Endothelial cell of umbilical vein (primary cell): ENCODE results near the gene AUH. TPM values are rescaled to one million over a fixed set of nuclear protein-coding genes. Genes with fewer than 3 reads are reported as not detected.

Source experiments
- BruUV-seq: library from RNA; stranded (reverse); fragments of 400-500 nt; replicated peaks from 2 replicates; lab custom pipeline; 2021; lab: Mats Ljungman, UMichigan
- CTCF ChIA-PET: fragments of 300-600, 350-600 bp; sonication (Branson Sonifier 250); formaldehyde crosslinking; loops from one replicate; lab custom pipeline; 2021; ENCODE audit warnings: antibody characterized with exemption, inconsistent platforms; lab: Charles Lee
- POLR2A ChIA-PET: fragments of 300-600, 350-600 bp; sonication (Branson Sonifier 250); formaldehyde crosslinking; loops from one replicate; lab custom pipeline; 2021; ENCODE audit warnings: antibody characterized with exemption, inconsistent platforms; lab: Charles Lee
- DNase-seq: peaks from one replicate; pipeline ENCODE4 v3.0.0-alpha.2; 2011; ENCODE audit warnings: low read depth, low spot score
- FAIRE-seq: peaks from 2 replicates; lab custom pipeline; 2011; peaks lifted over from hg19 to GRCh38; lab: Jason Lieb, UNC
- H2AFZ ChIP-seq: 2 replicates; pipeline ENCODE4 v1.6.0; 2012; ENCODE audit warnings: low read depth, low read length, control low read depth, inconsistent platforms
- H3K27ac ChIP-seq: 2 replicates; pipeline ENCODE4 v1.5.1; 2011; ENCODE audit warnings: low read depth, mild to moderate bottlenecking, control low read depth, low read length, moderate library complexity; ENCODE audit not compliant: insufficient read depth
- H3K27me3 ChIP-seq, 2 experiments: 2 replicates each; pipeline versions ENCODE4 v1.6.0 to v1.6.1; 2011; ENCODE audit warnings: low read length in 2 of 2, mixed read lengths in 1 of 2; ENCODE audit not compliant: control insufficient read depth in 2 of 2, insufficient read depth in 2 of 2
- H3K36me3 ChIP-seq, 2 experiments: 2 replicates in 1 of 2; 3 replicates in 1 of 2; pipeline ENCODE4 v1.5.1; 2011; ENCODE audit warnings: low read length in 2 of 2, mild to moderate bottlenecking in 1 of 2, moderate library complexity in 1 of 2; ENCODE audit not compliant: control insufficient read depth in 2 of 2, insufficient read depth in 2 of 2; ENCODE audit errors: extremely low read depth in 1 of 2
- H3K4me1 ChIP-seq: 3 replicates; pipeline ENCODE4 v1.5.1; 2011; ENCODE audit warnings: mild to moderate bottlenecking, low read length; ENCODE audit not compliant: control insufficient read depth, insufficient read depth; ENCODE audit errors: extremely low read depth
- H3K4me2 ChIP-seq: 2 replicates; pipeline ENCODE4 v1.6.1; 2011; ENCODE audit warnings: low read length, control low read depth, mixed read lengths; ENCODE audit not compliant: insufficient read depth
- H3K4me3 ChIP-seq, 3 experiments: fragments of 200-600 bp in 1 of 3; sonication (generic), shearing (Covaris generic) in 1 of 3; replicated peaks in 1 of 3; 2 replicates each; pipeline ENCODE4 v1.5.1; 2011 to 2016; ENCODE audit warnings: control low read depth in 3 of 3, low read length in 3 of 3, mild to moderate bottlenecking in 2 of 3, inconsistent platforms in 1 of 3, low read depth in 1 of 3, moderate library complexity in 1 of 3; ENCODE audit not compliant: insufficient read depth in 1 of 3
- H3K79me2 ChIP-seq: 2 replicates; pipeline ENCODE4 v1.6.0; 2012; ENCODE audit warnings: low read length, inconsistent platforms; ENCODE audit not compliant: control insufficient read depth, insufficient read depth
- H3K9ac ChIP-seq: replicated peaks from 2 replicates; pipeline ENCODE3; 2011; ENCODE audit warnings: low read length, control low read depth; ENCODE audit not compliant: insufficient read depth; ENCODE audit errors: extremely low read depth
- H3K9me1 ChIP-seq: replicated peaks from 3 replicates; pipeline ENCODE4 v1.6.0; 2011; ENCODE audit warnings: mild to moderate bottlenecking, low read length; ENCODE audit not compliant: control insufficient read depth, insufficient read depth; ENCODE audit errors: extremely low read depth
- H3K9me3 ChIP-seq: replicated peaks from 2 replicates; pipeline ENCODE4 v1.5.1; 2012; ENCODE audit warnings: low read length, inconsistent platforms; ENCODE audit not compliant: control insufficient read depth, insufficient read depth
- H4K20me1 ChIP-seq: replicated peaks from 2 replicates; pipeline ENCODE3; 2011; ENCODE audit warnings: mild to moderate bottlenecking, low read length; ENCODE audit not compliant: control insufficient read depth, insufficient read depth; ENCODE audit errors: extremely low read depth
- CTCF ChIP-seq, 2 donors: IDR thresholded peaks; 1 replicate in 1 of 2; 2 replicates in 1 of 2; pipeline ENCODE4 v1.5.1; 2011; ENCODE audit warnings: low read length in 2 of 2, mild to moderate bottlenecking in 2 of 2, moderate library complexity in 2 of 2, control low read depth in 1 of 2, inconsistent platforms in 1 of 2, low read depth in 1 of 2; ENCODE audit not compliant: insufficient read depth in 1 of 2; ENCODE audit errors: extremely low read depth in 1 of 2
- EZH2 ChIP-seq: IDR thresholded peaks from 2 replicates; pipeline ENCODE4 v1.6.1; 2012; ENCODE audit warnings: borderline replicate concordance, low read depth, mild to moderate bottlenecking, moderate library complexity, low read length, inconsistent platforms; ENCODE audit not compliant: severe bottlenecking
- FOS ChIP-seq: IDR thresholded peaks from 2 replicates; pipeline ENCODE4 v1.6.1; 2011; ENCODE audit warnings: mild to moderate bottlenecking, low read length, moderate library complexity, borderline replicate concordance; ENCODE audit not compliant: insufficient read depth
- GATA2 ChIP-seq: IDR thresholded peaks from 2 replicates; pipeline ENCODE4 v1.7.0; 2011; ENCODE audit warnings: low read depth, mild to moderate bottlenecking, moderate library complexity, mixed read lengths, low read length; ENCODE audit not compliant: insufficient read length, insufficient read depth
- JUN ChIP-seq: IDR thresholded peaks from 2 replicates; pipeline ENCODE4 v1.6.1; 2011; ENCODE audit warnings: borderline replicate concordance, low read depth; ENCODE audit not compliant: insufficient read length, insufficient read depth
- MAX ChIP-seq: IDR thresholded peaks from 2 replicates; pipeline ENCODE4 v1.6.1; 2011; ENCODE audit not compliant: insufficient read depth, insufficient read length
- MYC ChIP-seq: IDR thresholded peaks from one replicate; pipeline ENCODE4 v1.6.1; 2011; ENCODE audit warnings: mild to moderate bottlenecking, low read depth, low read length
- POLR2A ChIP-seq: IDR thresholded peaks from 2 replicates; pipeline ENCODE4 v1.6.1; 2012; ENCODE audit warnings: low read depth, mild to moderate bottlenecking, control low read depth, low read length
- POLR2AphosphoS5 ChIP-seq: IDR thresholded peaks from 2 replicates; pipeline ENCODE4 v1.6.1; 2012; ENCODE audit warnings: low read depth, mild to moderate bottlenecking, control low read depth, low read length, moderate library complexity; ENCODE audit not compliant: insufficient read depth
- dilution Hi-C: fragments of 300-500 bp; cut with MboI; formaldehyde crosslinking; loops from one replicate; pipeline ENCODE4 v1.15.0; 2019; ENCODE audit warnings: low sequenced_read_pairs; ENCODE audit not compliant: extremely low pct_ligation_motif_present
- intact Hi-C: fragments of 100-400 bp; cut with micrococcal nuclease; formaldehyde crosslinking; loops from one replicate; pipeline ENCODE4 v1.10.0; 2022
- polyA plus RNA-seq, 4 experiments: library from polyadenylated mRNA; depleted of rRNA in 3 of 4; stranded (reverse) in 3 of 4; unstranded in 1 of 4; fragments of >200 nt; gene quantifications; 2 replicates each; pipeline versions ENCODE4 v1.2.1 to v1.2.3, GENCODE V29; 2011 to 2012; ENCODE audit warnings: missing spikeins in 1 of 4
- total RNA-seq: library from RNA; stranded (reverse); gene quantifications from 2 replicates; pipeline ENCODE4 v1.2.3, GENCODE V29; 2021

AUH gene
- total and polyA plus RNA-seq, 2 donors (not counting 3 experiments of a cell fraction or from before 2014, with no cell fraction given): 2.3 to 9.2 TPM

GRCh38 chr9:91411096-91411771 is 49.5 kb upstream of the AUH start:
- BruUV-seq: no TSS peak
- Histone ChIP-seq H3K9me3 (no peaks in the 10 kb centered on the region), H3K4me3 (no peak overlapping the region), H3K9me1 (no peaks in the 10 kb centered on the region), H3K4me1 (peaks cover 15% of the 10 kb centered on the region), H3K27ac (peak overlapping the region; percentile 23), H4K20me1 (no peaks in the 10 kb centered on the region), H3K79me2 (peaks cover 29% of the 10 kb centered on the region), H3K4me2 (peak overlapping the region; percentile 30), H3K9ac (no peak overlapping the region), H3K36me3 (peaks cover 3 to 5% of the 10 kb centered on the region in 2 experiments), H3K27me3 (no peaks in the 10 kb centered on the region), H2AFZ (no peak overlapping the region)
- TF ChIP-seq POLR2AphosphoS5 (no peak), JUN (peak; percentile 13)
- dilution Hi-C loops (no loop called here), intact Hi-C loops (no loop called here)
- DNase-seq (peak; percentile 22), FAIRE-seq (no peak)
- ChIA-PET POLR2A (interaction anchor here (0.6 kb wide), 1 partner anchor 127 kb away, joined by 3 read pairs; no protein-coding TSS in a partner anchor), CTCF (interaction anchor here (1.2 to 1.9 kb wide), 5 partner anchors 10 to 496 kb away, joined by 3 to 7 read pairs (median 4); partner anchors contain the start of gene NFIL3)

GRCh38 chr9:91410161-91410560 is 48.4 kb upstream of the AUH start:
- H3K4me3 ChIP-seq: no peak overlapping the region
- no peaks in the 10 kb centered on the region for H3K27me3 ChIP-seq
- H3K4me2 ChIP-seq: no peak overlapping the region
- no peaks in the 10 kb centered on the region for H3K9me1 ChIP-seq
- H4K20me1 ChIP-seq: no peaks in the 10 kb centered on the region
- H3K27ac ChIP-seq: no peak overlapping the region
- H3K79me2 ChIP-seq: peaks cover 22% of the 10 kb centered on the region
- H2AFZ ChIP-seq: no peak overlapping the region
- ChIA-PET POLR2A (interaction anchor here (0.7 kb wide), 1 partner anchor 137 kb away, joined by 3 read pairs; no protein-coding TSS in a partner anchor), CTCF (interaction anchor here (0.8 to 1.6 kb wide), 4 partner anchors 11 to 495 kb away, joined by 3 to 5 read pairs (median 4); no protein-coding TSS in a partner anchor)
- peaks cover 11% of the 10 kb centered on the region for H3K4me1 ChIP-seq
- BruUV-seq: TSS peak; percentile 16
- dilution Hi-C loops (no loop called here), intact Hi-C loops (no loop called here)
- peaks cover 3 to 5% of the 10 kb centered on the region in 2 experiments for H3K36me3 ChIP-seq
- H3K9me3 ChIP-seq: no peaks in the 10 kb centered on the region
- DNase-seq: no peak
- peak; percentile 61 for FAIRE-seq
- H3K9ac ChIP-seq: no peak overlapping the region
- TF ChIP-seq FOS: no peak
- no peak for TF ChIP-seq CTCF (IDR thresholded peaks at IDR 0.05; ENCODE audit: extremely low read depth in 1 of 2, insufficient read depth in 1 of 2, low read depth in 1 of 2, low read length in 2 of 2)
- TF ChIP-seq GATA2: no peak
- no peak for TF ChIP-seq POLR2AphosphoS5
- TF ChIP-seq JUN: no peak
- no peak for TF ChIP-seq POLR2A
- TF ChIP-seq EZH2: no peak
- no peak for TF ChIP-seq MAX
- TF ChIP-seq MYC: no peak
